Smooth muscle cell of the coronary artery (primary cell): ENCODE data around the gene DNAH11. TPM values are rescaled to one million over a fixed set of nuclear protein-coding genes. Genes with fewer than 3 reads are reported as not detected.

Source experiments
- total RNA-seq: library from RNA; depleted of rRNA; stranded (reverse); fragments of >200 nt; gene quantifications from 2 replicates; pipeline ENCODE4 v1.2.3, GENCODE V29; 2014; ENCODE audit warnings: low replicate concordance

Gene DNAH11, protein sequence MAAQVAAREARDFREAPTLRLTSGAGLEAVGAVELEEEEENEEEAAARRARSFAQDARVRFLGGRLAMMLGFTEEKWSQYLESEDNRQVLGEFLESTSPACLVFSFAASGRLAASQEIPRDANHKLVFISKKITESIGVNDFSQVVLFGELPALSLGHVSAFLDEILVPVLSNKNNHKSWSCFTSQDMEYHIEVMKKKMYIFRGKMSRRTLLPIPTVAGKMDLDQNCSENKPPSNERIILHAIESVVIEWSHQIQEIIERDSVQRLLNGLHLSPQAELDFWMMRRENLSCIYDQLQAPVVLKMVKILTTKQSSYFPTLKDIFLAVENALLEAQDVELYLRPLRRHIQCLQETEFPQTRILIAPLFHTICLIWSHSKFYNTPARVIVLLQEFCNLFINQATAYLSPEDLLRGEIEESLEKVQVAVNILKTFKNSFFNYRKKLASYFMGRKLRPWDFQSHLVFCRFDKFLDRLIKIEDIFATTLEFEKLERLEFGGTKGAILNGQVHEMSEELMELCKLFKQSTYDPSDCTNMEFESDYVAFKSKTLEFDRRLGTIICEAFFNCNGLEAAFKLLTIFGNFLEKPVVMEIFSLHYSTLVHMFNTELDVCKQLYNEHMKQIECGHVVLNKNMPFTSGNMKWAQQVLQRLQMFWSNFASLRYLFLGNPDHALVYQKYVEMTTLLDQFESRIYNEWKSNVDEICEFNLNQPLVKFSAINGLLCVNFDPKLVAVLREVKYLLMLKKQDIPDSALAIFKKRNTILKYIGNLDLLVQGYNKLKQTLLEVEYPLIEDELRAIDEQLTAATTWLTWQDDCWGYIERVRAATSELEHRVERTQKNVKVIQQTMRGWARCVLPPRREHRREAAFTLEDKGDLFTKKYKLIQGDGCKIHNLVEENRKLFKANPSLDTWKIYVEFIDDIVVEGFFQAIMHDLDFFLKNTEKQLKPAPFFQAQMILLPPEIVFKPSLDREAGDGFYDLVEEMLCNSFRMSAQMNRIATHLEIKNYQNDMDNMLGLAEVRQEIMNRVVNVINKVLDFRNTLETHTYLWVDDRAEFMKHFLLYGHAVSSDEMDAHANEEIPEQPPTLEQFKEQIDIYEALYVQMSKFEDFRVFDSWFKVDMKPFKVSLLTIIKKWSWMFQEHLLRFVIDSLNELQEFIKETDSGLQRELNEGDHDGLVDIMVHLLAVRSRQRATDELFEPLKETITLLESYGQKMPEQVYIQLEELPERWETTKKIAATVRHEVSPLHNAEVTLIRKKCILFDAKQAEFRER (N-terminal part only)
- total RNA-seq: 0.30 and 0.59 TPM in 2 replicates

DNA sequence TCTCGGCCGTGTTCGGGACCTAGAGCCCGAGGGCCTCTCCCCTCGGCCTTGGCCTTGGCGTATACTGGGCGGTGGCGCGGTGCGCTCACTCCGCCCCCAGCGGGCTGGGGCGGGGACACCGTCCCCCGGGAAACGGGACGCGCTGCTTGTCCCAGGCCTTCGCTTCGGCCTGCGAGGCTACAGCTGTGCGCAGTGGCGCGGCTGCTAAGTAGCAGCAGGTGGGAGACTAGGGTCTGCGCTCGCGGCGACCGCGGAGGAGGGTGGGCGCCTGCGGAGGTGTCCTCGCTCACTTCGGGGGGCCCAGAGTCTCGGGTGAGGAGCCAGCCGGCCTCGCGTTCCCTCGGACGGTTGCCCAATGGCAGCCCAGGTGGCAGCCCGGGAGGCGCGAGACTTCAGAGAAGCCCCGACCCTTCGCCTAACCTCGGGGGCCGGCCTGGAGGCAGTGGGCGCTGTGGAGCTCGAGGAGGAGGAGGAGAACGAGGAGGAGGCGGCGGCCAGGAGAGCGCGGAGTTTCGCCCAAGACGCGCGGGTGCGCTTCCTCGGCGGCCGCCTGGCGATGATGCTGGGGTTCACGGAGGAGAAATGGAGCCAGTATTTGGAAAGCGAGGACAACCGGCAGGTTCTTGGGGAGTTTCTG lies at the start of gene DNAH11:
Gene DNAH11 (plus strand): TSS at position 149 of the 637 bp plus-strand sequence. CDS start 207 bp downstream, at position 356.

DNA sequence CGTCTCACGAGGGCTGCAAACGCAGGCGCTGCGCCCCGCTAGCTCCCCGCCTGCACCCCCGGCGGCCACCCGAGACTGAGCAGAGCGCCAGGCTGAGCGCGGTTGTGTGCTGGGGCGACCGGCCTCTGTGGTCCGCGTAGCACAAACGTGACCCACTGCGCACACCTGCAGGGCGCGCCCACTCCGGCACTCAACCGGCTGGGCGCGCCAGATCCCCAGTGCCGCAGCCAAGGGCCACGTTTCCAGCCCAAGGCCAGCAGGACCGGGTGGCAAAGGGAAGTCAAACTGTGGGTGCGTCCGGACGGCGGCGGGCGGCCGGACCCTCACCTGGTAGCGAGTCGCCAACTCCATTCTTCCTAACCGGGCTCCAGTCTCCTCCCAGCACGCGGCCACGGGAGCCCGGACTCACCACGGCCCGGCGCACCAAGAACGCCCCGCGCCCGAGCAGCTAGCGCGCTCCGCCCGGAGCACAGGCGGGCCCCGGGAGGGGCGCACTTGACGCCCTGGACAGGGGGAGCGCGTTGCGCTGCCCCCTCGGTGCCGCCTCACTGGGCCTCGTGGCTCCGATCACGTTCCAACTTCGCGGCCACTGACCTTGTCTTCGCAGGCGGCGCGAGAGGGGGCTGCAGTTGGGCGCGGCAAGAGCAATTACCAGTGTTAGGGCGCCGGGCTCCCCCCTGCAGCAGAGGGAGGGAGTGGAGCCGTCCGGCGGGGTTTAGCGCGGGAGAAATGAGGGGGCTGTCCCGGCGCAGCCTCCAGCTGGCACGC lies 402.8 kb downstream of the DNAH11 start, which contains the start of gene CDCA7L:
Gene CDCA7L (minus strand): TSS at position 446 of the 768 bp plus-strand sequence. CDS start 95 bp downstream, at position 351.

Other genes starting within 250 kb of the DNAH11 start
- gene SP4, start 115.0 kb upstream of the DNAH11 start, total RNA-seq: 1.9 and 3.3 TPM in 2 replicates